ENCODE results near the gene CTAGE9.
A peak's percentile ranks its signal among the peaks of the same experiment; 100 is the strongest.
"Not testable (repeated sequence)": the region's sequence is repeated elsewhere in the genome, so short reads cannot be mapped to it uniquely, and the experiment has no call there.

CTAGE9 gene

DNA sequence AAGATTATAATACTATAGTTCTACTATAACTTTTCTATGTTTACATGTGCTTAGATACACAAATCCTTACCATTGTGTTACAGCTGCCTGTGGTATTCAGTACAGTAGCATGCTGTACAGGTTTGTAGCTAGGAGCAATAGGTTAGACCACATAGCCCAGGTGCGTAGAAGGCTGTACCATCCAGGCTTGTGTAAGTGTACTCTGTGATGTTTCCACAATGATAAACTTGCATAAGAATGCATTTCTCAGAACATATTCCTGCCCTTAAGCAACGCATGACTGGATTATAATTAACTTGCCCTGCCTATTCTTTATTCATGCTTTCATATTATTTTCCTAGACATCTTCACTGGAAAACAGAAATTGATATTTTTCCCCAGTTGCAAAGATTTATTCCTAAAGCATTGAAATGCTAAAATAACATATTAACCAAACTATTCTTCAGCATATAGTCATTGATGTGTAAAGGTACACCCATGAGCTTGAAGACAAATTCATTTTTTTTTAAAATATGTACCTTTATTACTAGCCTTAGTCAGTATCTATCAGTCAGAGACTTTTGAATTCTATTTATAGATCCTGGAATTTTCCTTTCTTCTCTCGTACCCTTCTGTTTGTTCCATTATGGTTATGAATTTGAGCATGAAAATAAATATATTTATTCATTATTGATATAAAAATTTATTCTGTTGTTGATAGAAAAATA is 7.2 kb upstream of the CTAGE9 start:
- no peak for DNase-seq (ENCODE audit: low read depth)
- no peak overlapping the region for H3K4me3 ChIP-seq (ENCODE audit: control insufficient read depth, low read depth, low read length)
- TF ChIP-seq, protein P1, sequence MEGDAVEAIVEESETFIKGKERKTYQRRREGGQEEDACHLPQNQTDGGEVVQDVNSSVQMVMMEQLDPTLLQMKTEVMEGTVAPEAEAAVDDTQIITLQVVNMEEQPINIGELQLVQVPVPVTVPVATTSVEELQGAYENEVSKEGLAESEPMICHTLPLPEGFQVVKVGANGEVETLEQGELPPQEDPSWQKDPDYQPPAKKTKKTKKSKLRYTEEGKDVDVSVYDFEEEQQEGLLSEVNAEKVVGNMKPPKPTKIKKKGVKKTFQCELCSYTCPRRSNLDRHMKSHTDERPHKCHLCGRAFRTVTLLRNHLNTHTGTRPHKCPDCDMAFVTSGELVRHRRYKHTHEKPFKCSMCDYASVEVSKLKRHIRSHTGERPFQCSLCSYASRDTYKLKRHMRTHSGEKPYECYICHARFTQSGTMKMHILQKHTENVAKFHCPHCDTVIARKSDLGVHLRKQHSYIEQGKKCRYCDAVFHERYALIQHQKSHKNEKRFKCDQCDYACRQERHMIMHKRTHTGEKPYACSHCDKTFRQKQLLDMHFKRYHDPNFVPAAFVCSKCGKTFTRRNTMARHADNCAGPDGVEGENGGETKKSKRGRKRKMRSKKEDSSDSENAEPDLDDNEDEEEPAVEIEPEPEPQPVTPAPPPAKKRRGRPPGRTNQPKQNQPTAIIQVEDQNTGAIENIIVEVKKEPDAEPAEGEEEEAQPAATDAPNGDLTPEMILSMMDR (IDR thresholded peaks at IDR 0.05; ENCODE audit: control insufficient read depth, insufficient read depth, low read depth, low read length, missing control alignments) = no peak

- not testable (repeated sequence) for DNase-seq (ENCODE audit: low read depth); H3K4me3 ChIP-seq (ENCODE audit: control insufficient read depth, low read depth, low read length)
These were observed 4.8 kb upstream of the CTAGE9 start for GRCh38 chr6:131715567-131715966.

- DNase-seq (ENCODE audit: low read depth); H3K4me3 ChIP-seq (ENCODE audit: control insufficient read depth, low read depth, low read length): not testable (repeated sequence)
These were observed 6.9 kb downstream of the CTAGE9 start for GRCh38 chr6:131703905-131704304.

GRCh38 chr6:131700851-131701250 is 10.0 kb downstream of the CTAGE9 start:
- not testable (repeated sequence) for H3K4me3 ChIP-seq (ENCODE audit: control insufficient read depth, low read depth, low read length); DNase-seq (ENCODE audit: low read depth)

GRCh38 chr6:131696956-131697355 is 13.9 kb downstream of the CTAGE9 start:
- DNase-seq (ENCODE audit: low read depth) = no peak
- TF ChIP-seq, protein P1 (IDR thresholded peaks at IDR 0.05; ENCODE audit: control insufficient read depth, insufficient read depth, low read depth, low read length, missing control alignments) = no peak
- no peak overlapping the region for H3K4me3 ChIP-seq (ENCODE audit: control insufficient read depth, low read depth, low read length)

DNA sequence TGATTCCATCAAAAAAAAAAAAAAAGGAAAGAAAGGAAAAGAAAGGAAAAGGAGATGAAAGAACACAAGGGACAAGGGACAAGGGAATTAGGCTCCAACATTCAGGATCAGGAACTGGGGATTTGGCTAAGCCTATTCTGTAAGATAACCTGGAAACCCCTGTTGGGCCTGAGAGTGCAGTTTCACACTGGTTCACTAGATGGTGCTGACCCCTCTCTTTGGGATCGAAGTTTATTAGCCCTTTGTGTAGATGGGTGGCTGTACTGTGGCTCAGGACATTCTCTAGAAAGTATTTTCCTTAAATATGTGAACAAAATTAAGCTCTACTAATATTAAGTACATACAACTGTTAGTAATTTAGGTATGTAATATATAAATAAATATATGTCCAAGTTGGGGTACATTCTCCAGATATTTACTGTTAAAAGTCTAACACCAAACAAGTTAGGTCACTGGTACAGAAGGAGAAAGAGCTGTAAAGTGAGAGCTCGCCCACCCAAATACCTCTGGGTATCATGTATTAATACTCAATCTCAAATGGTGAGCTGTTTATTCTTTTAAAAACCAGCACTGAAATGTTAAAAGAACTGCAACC is 15.9 kb downstream of the CTAGE9 start:
- no peak overlapping the region for H3K4me3 ChIP-seq (ENCODE audit: control insufficient read depth, low read depth, low read length)
- DNase-seq (ENCODE audit: low read depth) = peak; percentile 34
- TF ChIP-seq, protein P1 (IDR thresholded peaks at IDR 0.05; ENCODE audit: control insufficient read depth, insufficient read depth, low read depth, low read length, missing control alignments) = peak; percentile 93

- DNase-seq (ENCODE audit: low read depth) = no peak
- TF ChIP-seq, protein P1 (IDR thresholded peaks at IDR 0.05; ENCODE audit: control insufficient read depth, insufficient read depth, low read depth, low read length, missing control alignments) = no peak
- H3K4me3 ChIP-seq (ENCODE audit: control insufficient read depth, low read depth, low read length) = no peak overlapping the region
These were observed 17.4 kb downstream of the CTAGE9 start for GRCh38 chr6:131693384-131693783.

DNA sequence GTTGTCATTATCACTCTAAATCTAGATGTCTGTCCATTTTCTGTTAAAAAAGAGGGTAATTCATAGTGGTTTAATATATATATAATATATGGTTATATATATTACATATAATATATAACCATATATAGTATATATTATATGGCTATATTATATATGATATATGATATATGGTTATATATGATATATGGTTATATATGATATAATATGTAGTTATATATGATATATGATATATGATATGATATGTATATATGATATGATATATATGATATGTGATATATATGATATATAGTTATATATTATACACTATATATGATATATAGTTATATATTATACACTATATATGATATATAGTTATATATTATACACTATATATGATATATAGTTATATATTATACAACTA is 18.2 kb downstream of the CTAGE9 start:
- no peak overlapping the region for H3K4me3 ChIP-seq (ENCODE audit: control insufficient read depth, low read depth, low read length)
- DNase-seq (ENCODE audit: low read depth) = no peak
- TF ChIP-seq, protein P1 (IDR thresholded peaks at IDR 0.05; ENCODE audit: control insufficient read depth, insufficient read depth, low read depth, low read length, missing control alignments) = no peak
